HG03571 (cell line): ENCODE results near the gene SREBF1.

Source experiments
- ATAC-seq: cut with Tn5 transposase; IDR thresholded peaks from one replicate; pipeline ENCODE4 v1.9.1; 2021; ENCODE audit not compliant: unreplicated experiment

The SREBF1 gene

DNA sequence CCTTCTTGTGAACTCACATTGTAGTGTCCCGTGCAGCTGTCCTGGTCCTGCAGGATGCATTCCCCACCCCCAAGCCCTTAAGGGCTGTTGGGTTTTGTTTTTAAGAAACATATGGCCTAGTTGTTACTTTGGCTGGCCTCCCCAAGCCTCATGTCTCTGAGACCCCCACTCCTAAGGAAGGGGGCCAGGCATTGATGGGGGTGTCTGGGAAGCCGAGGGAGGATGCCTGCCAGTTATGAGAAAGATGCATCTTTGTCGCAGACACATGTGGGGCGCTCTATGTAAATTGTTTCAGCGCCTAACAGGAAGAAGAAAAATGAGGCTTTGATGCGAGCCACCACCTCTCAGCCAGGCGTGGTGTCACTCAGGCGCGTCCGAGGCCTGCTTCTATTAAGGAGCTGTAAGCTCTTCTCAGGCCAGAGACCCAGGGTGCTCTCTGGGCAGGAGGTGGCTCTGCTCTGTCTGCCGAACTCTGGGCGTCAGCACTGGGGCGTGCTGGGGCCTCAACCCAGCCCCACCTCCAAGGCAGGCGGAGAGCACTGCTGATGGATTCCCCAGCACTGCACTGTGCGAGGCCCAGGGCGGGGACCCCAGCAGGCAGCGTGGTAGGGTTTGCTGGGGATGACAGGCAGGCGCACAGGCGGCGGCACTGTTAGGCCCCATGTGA is 70.6 kb downstream of the SREBF1 start:
- ATAC-seq: no peak

DNA sequence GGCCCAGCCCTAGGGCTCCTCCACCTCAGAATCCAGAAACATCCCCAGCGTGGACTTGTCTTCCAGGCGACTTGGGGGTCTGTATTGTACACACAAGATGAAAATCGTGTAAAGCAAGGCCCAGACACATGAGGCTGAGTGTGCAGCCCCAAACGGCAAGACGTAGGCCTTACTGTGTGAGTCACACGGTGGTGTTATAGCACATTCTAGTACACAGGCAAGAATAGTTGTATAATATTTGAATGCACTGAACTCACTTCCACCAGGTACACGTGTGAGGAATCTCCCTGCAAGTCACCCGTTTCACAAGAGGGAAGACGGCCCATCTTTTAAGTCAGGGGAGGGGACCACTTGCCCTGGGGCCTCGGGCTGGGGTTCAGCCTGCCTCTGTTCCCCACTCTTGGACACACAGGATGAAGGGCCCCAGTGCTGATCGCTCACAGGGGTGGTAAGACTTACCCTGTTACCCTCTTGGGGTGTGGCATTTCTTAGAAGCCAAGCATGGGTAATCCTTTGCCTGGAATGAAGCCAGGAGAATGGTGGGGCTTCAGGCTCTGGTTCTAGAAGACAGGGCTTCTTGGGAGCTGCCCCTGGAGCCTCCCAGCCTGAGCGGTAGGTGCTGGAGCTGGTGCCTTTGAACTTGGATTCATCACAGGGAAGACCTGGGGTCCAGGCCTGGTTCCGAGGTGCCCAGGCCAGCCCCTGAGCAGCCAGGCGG is 71.3 kb downstream of the SREBF1 start:
- ATAC-seq: no peak

DNA sequence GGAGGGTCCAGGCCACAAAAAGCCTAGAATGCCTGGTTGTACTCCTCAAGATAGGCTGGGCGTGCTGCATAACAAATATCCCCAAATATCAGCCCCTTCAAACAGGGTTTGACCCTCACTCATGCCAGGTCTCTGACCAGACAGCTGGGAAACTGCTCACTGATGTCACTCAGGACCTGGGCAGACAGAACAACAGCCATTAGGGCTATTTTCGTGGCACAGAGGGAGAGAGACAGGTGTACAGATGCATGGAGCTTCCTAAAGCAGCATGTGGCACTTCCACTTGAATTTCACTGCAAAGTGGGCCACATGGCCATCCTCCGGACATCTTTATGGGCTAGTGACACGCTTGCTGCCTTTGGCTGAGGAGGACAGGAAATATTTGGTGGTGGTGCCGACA is 73.1 kb downstream of the SREBF1 start:
- ATAC-seq: no peak

DNA sequence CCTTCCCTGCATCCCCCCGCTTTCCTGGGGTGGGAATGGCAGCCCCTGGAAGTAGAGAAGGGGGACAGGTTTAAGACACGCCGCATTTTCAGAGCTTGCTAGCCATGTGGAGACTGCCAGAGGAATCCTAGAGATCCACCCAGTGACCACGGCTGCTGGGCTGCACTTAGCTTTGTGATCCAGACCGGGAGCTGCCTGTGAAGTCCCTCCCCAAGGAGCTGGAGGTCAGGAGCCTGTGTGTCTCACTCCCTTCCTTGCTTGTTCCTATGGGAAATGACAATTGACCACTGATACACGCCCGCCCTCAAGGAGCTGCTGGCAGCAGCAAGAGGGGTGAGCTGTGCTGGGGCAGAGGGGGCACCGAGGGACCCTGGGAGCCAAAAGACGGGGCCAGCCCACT is 73.7 kb downstream of the SREBF1 start:
- no peak for ATAC-seq

DNA sequence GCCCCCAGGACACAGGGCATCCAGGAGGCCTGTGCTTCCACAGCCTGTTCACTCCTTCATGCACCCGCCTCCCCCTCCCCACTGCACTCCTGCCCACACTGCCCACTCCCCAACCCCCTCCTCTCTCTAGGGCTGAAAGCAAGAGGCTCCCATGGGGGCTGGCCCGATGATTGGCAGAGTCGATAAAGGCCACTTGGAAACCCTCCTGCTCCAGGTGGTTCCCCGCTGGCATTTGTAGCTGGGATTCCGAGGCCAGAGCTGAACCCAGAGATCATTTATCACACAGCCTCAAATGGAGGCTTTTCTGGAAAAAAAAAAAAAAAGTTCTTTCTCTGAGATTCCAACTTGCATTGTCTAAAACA is 74.1 kb downstream of the SREBF1 start:
- ATAC-seq: no peak
